Frontal cortex (tissue), 4 donors: Measurements from ENCODE around the gene JADE2. TPM values are rescaled to one million over a fixed set of nuclear protein-coding genes. Genes with fewer than 3 reads are reported as not detected.
A peak's percentile ranks its signal among the peaks of the same experiment; 100 is the strongest.
"Not testable (repeated sequence)": the region's sequence is repeated elsewhere in the genome, so short reads cannot be mapped to it uniquely, and the experiment has no call there.

Source experiments
- DNase-seq, 2 donors: peaks; one replicate each; pipeline ENCODE4 v3.0.0; 2012; ENCODE audit warnings: low spot score in 2 of 2
- FAIRE-seq: peaks from 2 replicates; lab custom pipeline; 2012; peaks lifted over from hg19 to GRCh38; lab: Jason Lieb, UNC
- total RNA-seq: library from RNA; depleted of rRNA; stranded (reverse); fragments of >200 nt; gene quantifications from one replicate; pipeline ENCODE4 v1.2.3, GENCODE V29; 2014
- donor health status: control.
- donor health status: control.
- donor health status: control.

JADE2 gene
- total RNA-seq, 1 donor from 2014 or later = 2.4 TPM

- DNase-seq (no peak), FAIRE-seq (no peak)
Measured at GRCh38 chr5:134579284-134579771, 53.9 kb downstream of the JADE2 start.

- FAIRE-seq = no peak
Measured at GRCh38 chr5:134580001-134580460, 54.6 kb downstream of the JADE2 start.

GRCh38 chr5:134581241-134581981 is 55.9 kb downstream of the JADE2 start:
- no peak for DNase-seq
- FAIRE-seq = no peak

More at GRCh38 chr5:134580001-134580460, 54.6 kb downstream of the JADE2 start:
- DNase-seq = no peak

GRCh38 chr5:134582281-134582680 is 56.8 kb downstream of the JADE2 start:
- FAIRE-seq (no peak), DNase-seq (no peak)

- FAIRE-seq = no peak
Measured at GRCh38 chr5:134582941-134583340, 57.5 kb downstream of the JADE2 start.

GRCh38 chr5:134583766-134584165 is 58.3 kb downstream of the JADE2 start:
- no peak for DNase-seq
- no peak for FAIRE-seq

More at GRCh38 chr5:134582941-134583340, 57.5 kb downstream of the JADE2 start:
- DNase-seq = no peak

GRCh38 chr5:134584662-134585061 is 59.2 kb downstream of the JADE2 start:
- DNase-seq (no peak), FAIRE-seq (no peak)

GRCh38 chr5:134585966-134586365 is 60.5 kb downstream of the JADE2 start:
- FAIRE-seq = no peak

GRCh38 chr5:134586866-134587524 is 61.5 kb downstream of the JADE2 start:
- DNase-seq = peak in 1 of 2 donors; percentile 75
- no peak for FAIRE-seq

More at GRCh38 chr5:134585966-134586365, 60.5 kb downstream of the JADE2 start:
- DNase-seq = no peak

- no peak for FAIRE-seq
- no peak for DNase-seq
Measured at GRCh38 chr5:134590992-134591659, 65.7 kb downstream of the JADE2 start.

- DNase-seq (no peak), FAIRE-seq (no peak)
Measured at GRCh38 chr5:134592141-134592746, 66.8 kb downstream of the JADE2 start.

GRCh38 chr5:134594336-134594735 is 68.9 kb downstream of the JADE2 start:
- no peak for FAIRE-seq
- no peak for DNase-seq

GRCh38 chr5:134594797-134595457 is 69.5 kb downstream of the JADE2 start:
- FAIRE-seq (no peak), DNase-seq (no peak)

GRCh38 chr5:134595458-134595838 is 70.0 kb downstream of the JADE2 start:
- FAIRE-seq = no peak
- no peak for DNase-seq

GRCh38 chr5:134599820-134600219 is 74.3 kb downstream of the JADE2 start:
- DNase-seq, FAIRE-seq: not testable (repeated sequence)

- FAIRE-seq = no peak
Measured at GRCh38 chr5:134600600-134600999, 75.1 kb downstream of the JADE2 start.

GRCh38 chr5:134603059-134603458 is 77.6 kb downstream of the JADE2 start:
- FAIRE-seq = no peak
- no peak for DNase-seq

More at GRCh38 chr5:134600600-134600999, 75.1 kb downstream of the JADE2 start:
- DNase-seq = no peak

- no peak for DNase-seq
- no peak for FAIRE-seq
Measured at GRCh38 chr5:134604908-134605307, 79.4 kb downstream of the JADE2 start.

GRCh38 chr5:134606726-134607125 is 81.3 kb downstream of the JADE2 start:
- no peak for DNase-seq
- FAIRE-seq = no peak

GRCh38 chr5:134608555-134608954 is 83.1 kb downstream of the JADE2 start:
- DNase-seq = no peak
- no peak for FAIRE-seq
